K562 (cell line): ENCODE data around the gene RAD51D. TPM values are rescaled to one million over a fixed set of nuclear protein-coding genes. Genes with fewer than 3 reads are reported as not detected.

Source experiments
- ATAC-seq: fragments of 200-7000 bp; cut with Tn5 transposase; 3 replicates; pipeline ENCODE4 v1.9.1; 2020; ENCODE audit warnings: moderate library complexity
- BruUV-seq: library from RNA; stranded (reverse); fragments of 400-500 nt; replicated peaks from 2 replicates; lab custom pipeline; 2021; lab: Mats Ljungman, UMichigan
- CTCF ChIA-PET: fragments of 300-600 bp; formaldehyde crosslinking; extraction: SDS; loops from one replicate; lab custom pipeline; 2021; ENCODE audit warnings: low intra/inter-chr PET ratio; lab: Yijun Ruan, JAX
- POLR2A ChIA-PET: fragments of 300-600, 350-650 bp; sonication (Branson Sonifier 250); formaldehyde crosslinking; extraction: SDS; loops from one replicate; lab custom pipeline; 2021; ENCODE audit warnings: antibody characterized with exemption, inconsistent platforms; lab: Yijun Ruan, JAX
- DNase-seq, 4 experiments: peaks; one replicate each; pipeline versions ENCODE4 v3.0.0 to v3.0.0-alpha.2; 2011 to 2018; ENCODE audit warnings: low spot score in 3 of 4, mixed read lengths in 3 of 4; ENCODE audit errors: extremely low read depth in 1 of 4
- FAIRE-seq: peaks from 2 replicates; lab custom pipeline; 2011; peaks lifted over from hg19 to GRCh38; lab: Jason Lieb, UNC
- H2AFZ ChIP-seq: 2 replicates; pipeline ENCODE4 v1.6.0; 2011; ENCODE audit warnings: low read depth, low read length, control low read depth, inconsistent platforms
- H3K27ac ChIP-seq: fragments of 200-600 bp; 3 replicates; pipeline ENCODE4 v1.8.0; 2011; ENCODE audit warnings: low read depth, mild to moderate bottlenecking, control low read depth, inconsistent platforms, low read length, moderate library complexity, mixed read lengths; ENCODE audit errors: extremely low read depth
- H3K27me3 ChIP-seq, 2 experiments: fragments of 300-600 bp in 1 of 2; 2 replicates in 1 of 2; 3 replicates in 1 of 2; pipeline versions ENCODE4 v1.6.0 to v1.8.0; 2011; ENCODE audit warnings: inconsistent platforms in 2 of 2, low read length in 2 of 2, mild to moderate bottlenecking in 1 of 2, mixed read lengths in 1 of 2, moderate library complexity in 1 of 2; ENCODE audit not compliant: control insufficient read depth in 2 of 2, insufficient read depth in 2 of 2
- H3K36me3 ChIP-seq: fragments of 300-600 bp; 3 replicates; pipeline ENCODE4 v1.8.0; 2011; ENCODE audit warnings: mild to moderate bottlenecking, low read length, inconsistent platforms; ENCODE audit not compliant: control insufficient read depth, insufficient read depth
- H3K4me1 ChIP-seq, 2 experiments: fragments of 200-600 bp in 1 of 2; replicated peaks in 1 of 2; 2 replicates in 1 of 2; 3 replicates in 1 of 2; pipeline versions ENCODE4 v1.5.1 to v1.8.0; 2011; ENCODE audit warnings: inconsistent platforms in 2 of 2, low read length in 2 of 2, mild to moderate bottlenecking in 1 of 2, mixed read lengths in 1 of 2, moderate library complexity in 1 of 2; ENCODE audit not compliant: control insufficient read depth in 2 of 2, insufficient read depth in 2 of 2
- H3K4me2 ChIP-seq: 2 replicates; pipeline ENCODE4 v1.6.1; 2011; ENCODE audit warnings: low read length, control low read depth, inconsistent platforms, mixed read lengths; ENCODE audit not compliant: insufficient read depth
- H3K4me3 ChIP-seq: fragments of 200-600 bp; sonication (generic), shearing (Covaris generic); 2 replicates; pipeline ENCODE4 v1.5.1; 2016; ENCODE audit warnings: control low read depth, inconsistent platforms
- H3K79me2 ChIP-seq: fragments of 200-600 bp; 3 replicates; pipeline ENCODE4 v1.8.0; 2011; ENCODE audit warnings: low read length, inconsistent platforms; ENCODE audit not compliant: control insufficient read depth, insufficient read depth
- H3K9ac ChIP-seq, 2 experiments: 2 replicates each; pipeline versions ENCODE4 v1.6.0 to v1.6.1; 2011; ENCODE audit warnings: low read depth in 2 of 2, low read length in 2 of 2, control low read depth in 1 of 2, inconsistent platforms in 1 of 2, mild to moderate bottlenecking in 1 of 2, mixed read lengths in 1 of 2; ENCODE audit not compliant: insufficient read depth in 1 of 2
- H3K9me1 ChIP-seq: one replicate; pipeline ENCODE4 v1.6.0; 2011; ENCODE audit warnings: inconsistent platforms, mild to moderate bottlenecking, low read length, moderate library complexity; ENCODE audit not compliant: control insufficient read depth, insufficient read depth
- H3K9me3 ChIP-seq: replicated peaks from 2 replicates; pipeline ENCODE4 v1.5.1; 2011; ENCODE audit warnings: low read depth, low read length, inconsistent platforms; ENCODE audit not compliant: control insufficient read depth, insufficient read depth
- H4K20me1 ChIP-seq: replicated peaks from 2 replicates; pipeline ENCODE4 v1.6.1; 2011; ENCODE audit warnings: low read length, inconsistent platforms, mixed read lengths; ENCODE audit not compliant: control insufficient read depth, insufficient read depth
- ATF1 ChIP-seq, 2 experiments: fragments of 450-650 bp in 1 of 2; IDR thresholded peaks; 2 replicates each; pipeline ENCODE4 v1.6.1; 2016; ENCODE audit warnings: missing compliant biosample characterization in 1 of 2, missing genetic modification characterization in 1 of 2
- DDX20 ChIP-seq: fragments of 450-650 bp; IDR thresholded peaks from 2 replicates; pipeline ENCODE4 v1.6.1; 2016; ENCODE audit warnings: missing genetic modification characterization, low read depth, mild to moderate bottlenecking, missing compliant biosample characterization, moderate library complexity
- FOXJ3 ChIP-seq: sonication (generic); formaldehyde crosslinking; IDR thresholded peaks from 2 replicates; pipeline ENCODE4 v1.4.0; 2020; ENCODE audit warnings: mild to moderate bottlenecking, missing genetic modification reagents
- HNRNPLL ChIP-seq: fragments of 200-400 bp; formaldehyde crosslinking; IDR thresholded peaks from 2 replicates; pipeline ENCODE4 v1.6.1; 2017; ENCODE audit warnings: low read length, low read depth, mild to moderate bottlenecking; ENCODE audit not compliant: poor library complexity, severe bottlenecking
- MTA3 ChIP-seq: fragments of 450-650 bp; formaldehyde crosslinking; IDR thresholded peaks from 2 replicates; pipeline ENCODE4 v1.6.1; 2017; ENCODE audit warnings: mild to moderate bottlenecking, borderline replicate concordance
- NBN ChIP-seq: fragments of 450-650 bp; IDR thresholded peaks from 2 replicates; pipeline ENCODE4 v1.6.1; 2016; ENCODE audit warnings: low read depth, mild to moderate bottlenecking
- NRF1 ChIP-seq, 2 experiments: fragments of 450-650 bp; IDR thresholded peaks in 1 of 2; conservative IDR thresholded peaks in 1 of 2; 2 replicates each; pipeline ENCODE4 v1.6.1; 2014; ENCODE audit warnings: mild to moderate bottlenecking in 2 of 2
- SMARCA5 ChIP-seq: fragments of 450-650 bp; IDR thresholded peaks from 2 replicates; pipeline ENCODE4 v1.6.1; 2016
- WGBS: fragments of 100-300 bp; shearing (Covaris generic); methylation state at CpG from one replicate; pipeline ENCODE4 v1.1.6; 2016; ENCODE audit warnings: low coverage, mixed read lengths; ENCODE audit not compliant: insufficient coverage; ENCODE audit errors: missing lambda C conversion rate; 5-methylcytosine and 5-hydroxymethylcytosine counted together
- in situ Hi-C: fragments of 300-500 bp; cut with MboI; formaldehyde crosslinking; loops from 4 replicates; pipeline ENCODE4 v1.15.0; 2018; ENCODE audit warnings: inconsistent platforms, mixed read lengths
- intact Hi-C: fragments of 100-400 bp; cut with micrococcal nuclease; formaldehyde crosslinking; loops from 2 replicates; pipeline ENCODE4 v1.14.2; 2022
- polyA plus RNA-seq, 8 experiments: library from polyadenylated mRNA; depleted of rRNA in 4 of 8; stranded (reverse) in 5 of 8; unstranded in 3 of 8; fragments of >200 nt; fragmentation: Nextera tagmentation in 2 of 8; fragmentation: Illumina TruSeq in 1 of 8; extraction: Ambion mirVana in 2 of 8; extraction: Trizol in 1 of 8; gene quantifications; 2 replicates each; pipeline versions ENCODE4 v1.2.1 to v1.2.3, GENCODE V29; 2011 to 2014; ENCODE audit warnings: inconsistent platforms in 1 of 8, missing spikeins in 1 of 8
- total RNA-seq, 7 experiments: library from RNA; depleted of rRNA in 6 of 7; stranded (reverse); fragments of >200 nt in 6 of 7; fragmentation: Illumina TruSeq in 2 of 7; extraction: Trizol in 2 of 7; gene quantifications; 2 replicates each; pipeline versions ENCODE4 v1.2.1 to v1.2.3, GENCODE V29; 2011 to 2021; ENCODE audit warnings: low replicate concordance in 1 of 7

RAD51D gene
- total and polyA plus RNA-seq, 9 of the 15 experiments (the other 6 are each of a cell fraction or from before 2014, with no cell fraction given): 2.2 to 16.9 (median 8.7) TPM

DNA sequence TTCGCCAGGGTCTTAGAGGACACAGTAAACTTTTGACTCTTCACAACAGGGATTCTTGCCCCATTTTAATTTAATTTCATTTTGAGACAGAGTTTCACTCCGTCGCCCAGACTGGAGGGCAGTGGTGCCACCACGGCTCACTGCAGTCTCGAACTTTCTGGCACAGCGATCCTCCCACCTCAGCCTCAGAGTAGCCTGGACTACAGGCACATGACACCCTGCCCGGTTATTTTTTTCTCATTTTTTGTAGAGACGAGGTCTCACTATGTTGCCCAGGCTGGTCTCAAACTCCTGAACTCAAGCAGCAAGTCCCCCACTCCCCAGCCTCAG, 22.8 kb upstream of the RAD51D start:
- FAIRE-seq: no peak
- no TSS peak for BruUV-seq
- H2AFZ ChIP-seq: peak overlapping the region; percentile 87; the same call in 1 of the 2 replicates

More for the DNA sequence above, 22.8 kb upstream of the RAD51D start:
- Histone ChIP-seq H3K27me3 (peaks cover 3% of the 10 kb centered on the region in 2 experiments; a peak in 2 of 5 replicates), H4K20me1 (0 out of 2 replicates have a peak, but pooled peaks cover 4% of the 10 kb centered on the region), H3K9ac (0 out of 4 replicates have a peak overlapping the region, but pooled peaks of 1 of the 2 experiments have one; percentile 23), H3K27ac (no peak overlapping the region), H3K4me3 (peak overlapping the region; percentile 91; the same call in 1 of the 2 replicates), H3K36me3 (peaks cover 34% of the 10 kb centered on the region), H3K4me1 (peaks cover 0 to 15% of the 10 kb centered on the region in 2 experiments; a peak in 3 of 5 replicates), H3K4me2 (peak overlapping the region; percentile 96; the same call in 1 of the 2 replicates), H3K79me2 (peaks cover 32% of the 10 kb centered on the region), H3K9me1 (no peaks in the 10 kb centered on the region), H3K9me3 (no peaks in the 10 kb centered on the region)
- no peak for ATAC-seq
- no peak for DNase-seq
- WGBS: 52% methylated on average over 8 of the region's 8 CpGs
- POLR2A ChIA-PET: no interaction called here
- intact Hi-C loops: loop anchor here (10.0 kb wide), 1 partner anchor 392 kb away; the partner anchor contains the start of gene SLFN12L
- in situ Hi-C loops: loop anchor here (10.0 kb wide), 1 partner anchor 602 kb away; no protein-coding TSS in a partner anchor
- TF ChIP-seq DDX20 (tag): no peak
- TF ChIP-seq NBN: peak; percentile 6; the same call in 1 of the 2 replicates
- TF ChIP-seq SMARCA5: no peak
- 0 out of 4 replicates have a peak, but pooled peaks of 1 of the 2 experiments have one; percentile 18 for TF ChIP-seq NRF1 (conservative IDR thresholded peaks at IDR 0.05 in 1 of 2, IDR thresholded peaks at IDR 0.05 in 1 of 2)
- TF ChIP-seq FOXJ3 (CRISPR knock-in tag): no peak
- TF ChIP-seq MTA3: 0 out of 2 replicates have a peak, but pooled peaks have one; percentile 2
- peak; percentile 5 for TF ChIP-seq HNRNPLL
- no peak for TF ChIP-seq ATF1 (CRISPR knock-in tag; IDR thresholded peaks at IDR 0.05)
- 0 out of 2 replicates have a peak, but pooled peaks have one; percentile 0 for TF ChIP-seq ATF1 (tag; IDR thresholded peaks at IDR 0.05)
- CTCF ChIA-PET: interaction anchor here (0.6 to 1.4 kb wide), 3 partner anchors 144 to 470 kb away, joined by 3 to 5 read pairs (median 3); no protein-coding TSS in a partner anchor
